ENCODE results near the gene PIK3CB.

GRCh38 chr3:138846262-138846791 is 11.6 kb upstream of the PIK3CB start:
- no peak for TF ChIP-seq CTCF (conservative IDR thresholded peaks at IDR 0.05)
- TF ChIP-seq ZFX (IDR thresholded peaks at IDR 0.05) = no peak
